NCI-H1105 (cell line): ENCODE measurements around the gene ALOX5.

Experiments used
- DNase-seq: peaks from one replicate; lab custom pipeline; 2025; lab: John Stamatoyannopoulos, UW

The ALOX5 gene

GRCh38 chr10:45443101-45444009 is 69.3 kb downstream of the ALOX5 start:
- no peak for DNase-seq

GRCh38 chr10:45444022-45444421 is 70.0 kb downstream of the ALOX5 start:
- no peak for DNase-seq

GRCh38 chr10:45444976-45445898 is 71.2 kb downstream of the ALOX5 start:
- no peak for DNase-seq

GRCh38 chr10:45446858-45447257 is 72.8 kb downstream of the ALOX5 start:
- no peak for DNase-seq

GRCh38 chr10:45447416-45447815 is 73.4 kb downstream of the ALOX5 start:
- DNase-seq, result no peak

- no peak for DNase-seq
Observed at GRCh38 chr10:45450866-45451265, 76.8 kb downstream of the ALOX5 start.

GRCh38 chr10:45451407-45451806 is 77.4 kb downstream of the ALOX5 start:
- no peak for DNase-seq

GRCh38 chr10:45452268-45452667 is 78.3 kb downstream of the ALOX5 start:
- no peak for DNase-seq

GRCh38 chr10:45452743-45453452 is 78.9 kb downstream of the ALOX5 start:
- no peak for DNase-seq

GRCh38 chr10:45453639-45454255 is 79.7 kb downstream of the ALOX5 start:
- no peak for DNase-seq

GRCh38 chr10:45454262-45454661 is 80.2 kb downstream of the ALOX5 start:
- DNase-seq, result no peak

GRCh38 chr10:45454859-45455258 is 80.8 kb downstream of the ALOX5 start:
- DNase-seq, result no peak

- DNase-seq, result no peak
Observed at GRCh38 chr10:45456233-45456632, 82.2 kb downstream of the ALOX5 start.

GRCh38 chr10:45456822-45457221 is 82.8 kb downstream of the ALOX5 start:
- no peak for DNase-seq

GRCh38 chr10:45457487-45457886 is 83.5 kb downstream of the ALOX5 start:
- no peak for DNase-seq

GRCh38 chr10:45460235-45460878 is 86.3 kb downstream of the ALOX5 start:
- DNase-seq, result no peak

- no peak for DNase-seq
Observed at GRCh38 chr10:45461034-45461433, 87.0 kb downstream of the ALOX5 start.

- no peak for DNase-seq
Observed at GRCh38 chr10:45463244-45464116, 89.5 kb downstream of the ALOX5 start.

- DNase-seq, result no peak
Observed at GRCh38 chr10:45464958-45465567, 91.0 kb downstream of the ALOX5 start.

GRCh38 chr10:45466784-45467183 is 92.8 kb downstream of the ALOX5 start:
- no peak for DNase-seq
